ENCODE measurements around the gene MAP3K7.

GRCh38 chr6:90533615-90534336, 53.1 kb downstream of the MAP3K7 start:
- no peak for TF ChIP-seq CTCF (conservative IDR thresholded peaks at IDR 0.05)
- TF ChIP-seq EZH2 (IDR thresholded peaks at IDR 0.05; ENCODE audit: low read depth) = no peak
